HepG2 (cell line): ENCODE measurements around the gene RIIAD1. TPM values are rescaled to one million over a fixed set of nuclear protein-coding genes. Genes with fewer than 3 reads are reported as not detected.

ENCODE experiments used
- ATAC-seq: fragments of 200-7000 bp; cut with Tn5 transposase; 3 replicates; pipeline ENCODE4 v1.9.1; 2020; ENCODE audit warnings: mild to moderate bottlenecking, moderate library complexity
- BruUV-seq: library from RNA; stranded (reverse); fragments of 400-500 nt; replicated peaks from 2 replicates; lab custom pipeline; 2021; lab: Mats Ljungman, UMichigan
- CTCF ChIA-PET: fragments of 300-600 bp; formaldehyde crosslinking; extraction: SDS; loops from one replicate; lab custom pipeline; 2021; ENCODE audit warnings: low total read pairs, inconsistent platforms, low intra/inter-chr PET ratio; lab: Yijun Ruan, JAX
- POLR2A ChIA-PET: fragments of 350-600 bp; sonication (Branson Sonifier 250); formaldehyde crosslinking; loops from one replicate; lab custom pipeline; 2020; ENCODE audit warnings: antibody characterized with exemption, inconsistent platforms; lab: Yijun Ruan, JAX
- DNase-seq: peaks from one replicate; pipeline ENCODE4 v3.0.0-alpha.2; 2015; ENCODE audit warnings: low spot score
- FAIRE-seq: peaks from 3 replicates; lab custom pipeline; 2011; peaks lifted over from hg19 to GRCh38; lab: Jason Lieb, UNC
- H2AFZ ChIP-seq: one replicate; pipeline ENCODE4 v1.6.1; 2011; ENCODE audit warnings: low read length, inconsistent platforms
- H3K27ac ChIP-seq: fragments of 300-600 bp; 3 replicates; pipeline ENCODE4 v1.8.0; 2011; ENCODE audit warnings: mixed run types, mild to moderate bottlenecking, mixed read lengths, low read length, inconsistent platforms; ENCODE audit not compliant: insufficient read depth; ENCODE audit errors: extremely low read length
- H3K27me3 ChIP-seq, 2 experiments: fragments of 200-600 bp in 1 of 2; 2 replicates in 1 of 2; 3 replicates in 1 of 2; pipeline versions ENCODE4 v1.6.0 to v1.8.0; 2011; ENCODE audit warnings: low read length in 2 of 2, mild to moderate bottlenecking in 2 of 2, moderate library complexity in 2 of 2, inconsistent platforms in 1 of 2; ENCODE audit not compliant: insufficient read depth in 2 of 2, control insufficient read depth in 1 of 2
- H3K36me3 ChIP-seq, 2 experiments: fragments of 200-600 bp in 1 of 2; replicated peaks in 1 of 2; 2 replicates in 1 of 2; 3 replicates in 1 of 2; pipeline versions ENCODE4 v1.5.1 to v1.8.0; 2011; ENCODE audit warnings: low read length in 2 of 2, inconsistent platforms in 1 of 2; ENCODE audit not compliant: insufficient read depth in 2 of 2, control insufficient read depth in 1 of 2
- H3K4me1 ChIP-seq: 2 replicates; pipeline ENCODE4 v1.5.1; 2012; ENCODE audit warnings: low read length, inconsistent platforms; ENCODE audit not compliant: insufficient read depth
- H3K4me2 ChIP-seq: 2 replicates; pipeline ENCODE4 v1.6.0; 2011; ENCODE audit warnings: low read depth, low read length, inconsistent platforms
- H3K4me3 ChIP-seq, 3 experiments: fragments of 200-600 bp in 1 of 3; sonication (generic), shearing (Covaris generic) in 1 of 3; replicated peaks in 1 of 3; 2 replicates each; pipeline ENCODE4 v1.5.1; 2011 to 2016; ENCODE audit warnings: low read length in 3 of 3, inconsistent platforms in 2 of 3, low read depth in 2 of 3, mild to moderate bottlenecking in 2 of 3, control low read depth in 1 of 3, mixed read lengths in 1 of 3; ENCODE audit not compliant: insufficient read depth in 1 of 3
- H3K79me2 ChIP-seq: one replicate; pipeline ENCODE4 v1.6.1; 2011; ENCODE audit warnings: low read length, inconsistent platforms; ENCODE audit not compliant: insufficient read depth
- H3K9ac ChIP-seq: 2 replicates; pipeline ENCODE4 v1.6.0; 2011; ENCODE audit warnings: mild to moderate bottlenecking, low read depth, low read length, inconsistent platforms; ENCODE audit not compliant: insufficient read depth
- H3K9me3 ChIP-seq: 2 replicates; pipeline ENCODE4 v1.5.1; 2012; ENCODE audit warnings: mild to moderate bottlenecking, low read length
- H4K20me1 ChIP-seq: 2 replicates; pipeline ENCODE4 v1.6.0; 2011; ENCODE audit warnings: inconsistent platforms, mild to moderate bottlenecking, low read length, moderate library complexity; ENCODE audit not compliant: insufficient read depth
- E2F5 ChIP-seq: sonication (generic); formaldehyde crosslinking; conservative IDR thresholded peaks from 2 replicates; pipeline ENCODE4 v1.4.0; 2020; ENCODE audit warnings: missing genetic modification reagents
- GLI4 ChIP-seq: sonication (generic); formaldehyde crosslinking; IDR thresholded peaks from 2 replicates; pipeline ENCODE4 v1.5.1; 2020; ENCODE audit warnings: missing genetic modification reagents, mild to moderate bottlenecking, moderate library complexity, borderline replicate concordance
- GTF3A ChIP-seq: sonication (generic); formaldehyde crosslinking; conservative IDR thresholded peaks from 2 replicates; pipeline ENCODE4 v1.4.0; 2020; ENCODE audit warnings: mild to moderate bottlenecking, missing genetic modification reagents
- MZF1 ChIP-seq: sonication (generic); formaldehyde crosslinking; IDR thresholded peaks from 2 replicates; pipeline ENCODE4 v1.8.1; 2023; ENCODE audit warnings: mild to moderate bottlenecking, missing genetic modification reagents, borderline replicate concordance
- NR0B2 ChIP-seq: sonication (generic); formaldehyde crosslinking; IDR thresholded peaks from 2 replicates; pipeline ENCODE4 v1.4.0; 2020; ENCODE audit warnings: mild to moderate bottlenecking, missing genetic modification reagents
- NR2F1 ChIP-seq, 2 experiments: fragments of 450-650 bp in 1 of 2; formaldehyde crosslinking in 1 of 2; IDR thresholded peaks; 2 replicates each; pipeline versions ENCODE4 v1.5.0 to v1.6.1; 2016 to 2020; ENCODE audit warnings: mild to moderate bottlenecking in 1 of 2, missing compliant biosample characterization in 1 of 2, missing genetic modification reagents in 1 of 2, moderate library complexity in 1 of 2
- SALL2 ChIP-seq: sonication (generic); formaldehyde crosslinking; IDR thresholded peaks from 2 replicates; pipeline ENCODE4 v1.8.1; 2023; ENCODE audit warnings: mild to moderate bottlenecking, missing genetic modification reagents, inconsistent platforms
- SAP130 ChIP-seq: IDR thresholded peaks from 2 replicates; pipeline ENCODE4 v1.6.1; 2016; ENCODE audit warnings: low read depth
- TRIM24 ChIP-seq: sonication (generic); formaldehyde crosslinking; IDR thresholded peaks from 2 replicates; pipeline ENCODE4 v1.8.0; 2022; ENCODE audit warnings: mild to moderate bottlenecking, missing genetic modification reagents
- ZFP37 ChIP-seq: sonication (generic); formaldehyde crosslinking; IDR thresholded peaks from 2 replicates; pipeline ENCODE4 v1.4.0; 2020; ENCODE audit warnings: missing genetic modification reagents, borderline replicate concordance
- ZNF263 ChIP-seq: sonication (generic); formaldehyde crosslinking; IDR thresholded peaks from 2 replicates; pipeline ENCODE4 v1.4.0; 2020; ENCODE audit warnings: missing genetic modification reagents
- ZNF546 ChIP-seq: sonication (generic); formaldehyde crosslinking; conservative IDR thresholded peaks from 2 replicates; pipeline ENCODE4 v1.8.1; 2023; ENCODE audit warnings: mild to moderate bottlenecking, missing genetic modification reagents
- ZNF567 ChIP-seq: sonication (generic); formaldehyde crosslinking; IDR thresholded peaks from 2 replicates; pipeline ENCODE4 v1.8.1; 2023; ENCODE audit warnings: mild to moderate bottlenecking, missing genetic modification reagents, borderline replicate concordance
- ZNF577 ChIP-seq: sonication (generic); formaldehyde crosslinking; IDR thresholded peaks from 2 replicates; pipeline ENCODE4 v1.4.0; 2020; ENCODE audit warnings: mild to moderate bottlenecking, low read depth, missing genetic modification reagents, borderline replicate concordance
- ZNF646 ChIP-seq: sonication (generic); formaldehyde crosslinking; IDR thresholded peaks from 2 replicates; pipeline ENCODE4 v1.9.0; 2021; ENCODE audit warnings: mild to moderate bottlenecking, missing genetic modification reagents
- ZNF652 ChIP-seq: IDR thresholded peaks from 2 replicates; pipeline ENCODE4 v1.6.1; 2016; ENCODE audit warnings: low read depth, borderline replicate concordance
- ZNF674 ChIP-seq: sonication (generic); formaldehyde crosslinking; IDR thresholded peaks from 2 replicates; pipeline ENCODE4 v1.5.0; 2020; ENCODE audit warnings: low read depth, mild to moderate bottlenecking, missing genetic modification reagents
- ZNF746 ChIP-seq: sonication (generic); formaldehyde crosslinking; IDR thresholded peaks from 2 replicates; pipeline ENCODE4 v1.8.0; 2022; ENCODE audit warnings: mild to moderate bottlenecking, missing genetic modification reagents
- WGBS: methylation state at CpG from one replicate; pipeline ENCODE4 v1.1.6; 2017; ENCODE audit warnings: low lambda C conversion rate; 5-methylcytosine and 5-hydroxymethylcytosine counted together
- in situ Hi-C: cut with HindIII; loops from 2 replicates; pipeline ENCODE4 v1.10.0; 2017; ENCODE audit warnings: low pct_unique_long_range_greater_than_20kb; ENCODE audit not compliant: extremely low pct_ligation_motif_present
- intact Hi-C: fragments of 100-400 bp; cut with micrococcal nuclease; formaldehyde crosslinking; loops from one replicate; pipeline ENCODE4 v1.10.0; 2022; ENCODE audit not compliant: unreplicated experiment
- polyA plus RNA-seq, 8 experiments: library from polyadenylated mRNA; depleted of rRNA in 3 of 8; stranded (reverse) in 7 of 8; unstranded in 1 of 8; fragments of >200 nt; fragmentation: Illumina TruSeq in 4 of 8; extraction: Trizol in 4 of 8; gene quantifications; 2 replicates each; pipeline versions ENCODE4 v1.2.1 to v1.2.3, GENCODE V29; 2011 to 2016; ENCODE audit warnings: low read depth in 4 of 8, missing spikeins in 1 of 8, mixed read lengths in 1 of 8; ENCODE audit not compliant: insufficient read depth in 1 of 8
- total RNA-seq, 5 experiments: library from RNA; depleted of rRNA; stranded (reverse); fragments of >200 nt; fragmentation: Illumina TruSeq; extraction: Trizol; gene quantifications; 2 replicates each; pipeline ENCODE4 v1.2.3, GENCODE V29; 2016; ENCODE audit warnings: low read depth in 1 of 5

Gene RIIAD1
- total and polyA plus RNA-seq, 2 of the 13 experiments (the other 11 are each of a cell fraction or from before 2014, with no cell fraction given), result not detected

GRCh38 chr1:151680391-151680790 lies 40.9 kb upstream of the RIIAD1 start:
- H3K4me2 ChIP-seq, result no peak overlapping the region
- BruUV-seq, result no TSS peak
- no peak overlapping the region for H3K9ac ChIP-seq
- H4K20me1 ChIP-seq, result no peaks in the 10 kb centered on the region
- 82% methylated on average over 4 of the region's 4 CpGs for WGBS
- DNase-seq (no peak), FAIRE-seq (no peak), ATAC-seq (no peak)
- in situ Hi-C loops (no loop called here), intact Hi-C loops (no loop called here)
- no peaks in the 10 kb centered on the region for H3K27me3 ChIP-seq
- no peak overlapping the region for H2AFZ ChIP-seq
- ChIA-PET CTCF (no interaction called here), POLR2A (no interaction called here)
- H3K27ac ChIP-seq, result no peak overlapping the region
- no peaks in the 10 kb centered on the region for H3K79me2 ChIP-seq
- H3K9me3 ChIP-seq, result no peaks in the 10 kb centered on the region
- H3K36me3 ChIP-seq, result peaks cover 3 to 9% of the 10 kb centered on the region in 2 experiments; a peak in 4 of 5 replicates
- H3K4me1 ChIP-seq, result no peaks in the 10 kb centered on the region
- H3K4me3 ChIP-seq, result no peak overlapping the region
- TF ChIP-seq ZNF652 (CRISPR knock-in tag) (no peak), ZNF646 (CRISPR knock-in tag) (no peak), ZNF546 (CRISPR knock-in tag) (no peak), SALL2 (CRISPR knock-in tag) (no peak), ZFP37 (CRISPR knock-in tag) (no peak), ZNF567 (no peak), ZNF674 (CRISPR knock-in tag) (no peak), GLI4 (CRISPR knock-in tag) (no peak), E2F5 (CRISPR knock-in tag) (no peak), ZNF577 (no peak), MZF1 (CRISPR knock-in tag) (no peak), ZNF746 (CRISPR knock-in tag) (no peak), ZNF263 (CRISPR knock-in tag) (no peak), SAP130 (CRISPR knock-in tag) (no peak), TRIM24 (CRISPR knock-in tag) (no peak), GTF3A (no peak), NR2F1 (CRISPR knock-in tag; IDR thresholded peaks at IDR 0.05) (no peak), NR0B2 (CRISPR knock-in tag) (no peak)
